Tibial artery (tissue), 4 donors: ENCODE data around the gene TLCD4.
"Not testable (repeated sequence)": the region's sequence is repeated elsewhere in the genome, so short reads cannot be mapped to it uniquely, and the experiment has no call there.

Experiments used
- DNase-seq, 2 donors: peaks; one replicate each; pipeline ENCODE4 v3.0.0-alpha.2; 2019
- H3K27ac ChIP-seq, 2 donors: fragments of 200-600 bp; sonication (generic) in 1 of 2; 1 replicate in 1 of 2; 2 replicates in 1 of 2; pipeline ENCODE4 v1.5.1; 2018 to 2019; ENCODE audit warnings: mild to moderate bottlenecking in 1 of 2
- H3K27me3 ChIP-seq, 2 donors: fragments of 200-600 bp; sonication (generic) in 1 of 2; one replicate each; pipeline versions ENCODE4 v1.5.1 to v1.6.0; 2016 to 2019
- H3K36me3 ChIP-seq, 3 donors: fragments of 200-600 bp; sonication (generic) in 2 of 3; one replicate each; pipeline ENCODE4 v1.5.1; 2016 to 2019; ENCODE audit warnings: mild to moderate bottlenecking in 2 of 3
- H3K4me1 ChIP-seq, 4 donors: fragments of 200-600 bp; sonication (generic) in 2 of 4; 1 replicate in 3 of 4; 2 replicates in 1 of 4; pipeline ENCODE4 v1.5.1; 2016 to 2019
- H3K4me3 ChIP-seq, 2 donors: fragments of 200-600 bp; sonication (generic) in 1 of 2; 1 replicate in 1 of 2; 2 replicates in 1 of 2; pipeline ENCODE4 v1.5.1; 2018 to 2019; ENCODE audit warnings: mild to moderate bottlenecking in 2 of 2
- H3K9me3 ChIP-seq, 3 donors: fragments of 200-600 bp; sonication (generic) in 1 of 3; one replicate each; pipeline ENCODE4 v1.5.1; 2016 to 2019
- CTCF ChIP-seq, 2 experiments: fragments of 200-600 bp in 1 of 2; fragments of 450-650 bp in 1 of 2; IDR thresholded peaks; one replicate each; pipeline ENCODE4 v1.5.1; 2017 to 2019; ENCODE audit warnings: antibody characterized with exemption in 2 of 2, mild to moderate bottlenecking in 1 of 2, moderate library complexity in 1 of 2
- intact Hi-C: fragments of 100-400 bp; cut with DNase I; formaldehyde crosslinking; loops from one replicate; pipeline ENCODE4 v1.15.0; 2023; ENCODE audit warnings: low total_unique reads

Gene TLCD4

GRCh38 chr1:95089650-95090287 is 27.4 kb upstream of the TLCD4 start:
- no peak overlapping the region for H3K4me3 ChIP-seq
- no peak for TF ChIP-seq CTCF (IDR thresholded peaks at IDR 0.05)
- no peaks in the 10 kb centered on the region for H3K27me3 ChIP-seq
- DNase-seq: no peak
- intact Hi-C loops: no loop called here
- no peaks in the 10 kb centered on the region for H3K9me3 ChIP-seq
- H3K36me3 ChIP-seq: no peaks in the 10 kb centered on the region
- H3K27ac ChIP-seq: no peak overlapping the region
- H3K4me1 ChIP-seq: peaks cover 0 to 23% (median 11%) of the 10 kb centered on the region in 4 donors

- H3K27ac ChIP-seq, H3K27me3 ChIP-seq, intact Hi-C loops, H3K36me3 ChIP-seq, H3K9me3 ChIP-seq, DNase-seq, H3K4me3 ChIP-seq: not testable (repeated sequence)
- peaks cover 0 to 23% (median 11%) of the 10 kb centered on the region in 4 donors for H3K4me1 ChIP-seq
Measured at GRCh38 chr1:95091290-95091689, 25.9 kb upstream of the TLCD4 start.

- H3K27me3 ChIP-seq, H3K4me3 ChIP-seq, H3K36me3 ChIP-seq, DNase-seq, H3K4me1 ChIP-seq, intact Hi-C loops, H3K9me3 ChIP-seq, H3K27ac ChIP-seq: not testable (repeated sequence)
Measured at GRCh38 chr1:95092891-95093290, 24.3 kb upstream of the TLCD4 start.

GRCh38 chr1:95093296-95093695 is 23.9 kb upstream of the TLCD4 start:
- intact Hi-C loops: no loop called here
- no peaks in the 10 kb centered on the region for H3K9me3 ChIP-seq
- DNase-seq: no peak
- no peak overlapping the region for H3K27ac ChIP-seq
- no peak for TF ChIP-seq CTCF (IDR thresholded peaks at IDR 0.05)
- no peaks in the 10 kb centered on the region for H3K36me3 ChIP-seq
- no peak overlapping the region for H3K4me3 ChIP-seq
- H3K27me3 ChIP-seq: no peaks in the 10 kb centered on the region
- H3K4me1 ChIP-seq: peaks cover 0 to 3% (median 0%) of the 10 kb centered on the region in 4 donors

- H3K4me1 ChIP-seq: no peaks in the 10 kb centered on the region
- H3K4me3 ChIP-seq: no peak overlapping the region
- H3K9me3 ChIP-seq: no peaks in the 10 kb centered on the region
- H3K27me3 ChIP-seq: no peaks in the 10 kb centered on the region
- no peak for TF ChIP-seq CTCF (IDR thresholded peaks at IDR 0.05)
- H3K36me3 ChIP-seq: no peaks in the 10 kb centered on the region
- H3K27ac ChIP-seq: no peak overlapping the region
- intact Hi-C loops: no loop called here
- DNase-seq: no peak
Measured at GRCh38 chr1:95094923-95095322, 22.2 kb upstream of the TLCD4 start.

- DNase-seq: no peak
- Histone ChIP-seq H3K27me3 (no peaks in the 10 kb centered on the region), H3K9me3 (no peaks in the 10 kb centered on the region), H3K4me1 (no peaks in the 10 kb centered on the region), H3K27ac (no peak overlapping the region), H3K36me3 (no peaks in the 10 kb centered on the region), H3K4me3 (no peak overlapping the region)
- TF ChIP-seq CTCF (IDR thresholded peaks at IDR 0.05): no peak
- intact Hi-C loops: no loop called here
Measured at GRCh38 chr1:95095833-95096217, 21.3 kb upstream of the TLCD4 start.
